Measurements from ENCODE around the gene TNK1. TPM values are rescaled to one million over a fixed set of nuclear protein-coding genes. Genes with fewer than 3 reads are reported as not detected.
A peak's percentile ranks its signal among the peaks of the same experiment; 100 is the strongest.

TNK1 gene
- total RNA-seq, 1 experiment from 2014 or later, result 10.1 TPM

- no peak overlapping the region for H3K56ac ChIP-seq (ENCODE audit: insufficient read length, low read depth, low read length)
- no peak overlapping the region for H3K27ac ChIP-seq (ENCODE audit: insufficient read length, low read depth, low read length)
- no peak overlapping the region for H2BK15ac ChIP-seq (ENCODE audit: low read depth, low read length)
- peak; percentile 74 for DNase-seq
- no CpG with 5 or more reads among the region's 8 CpGs for WGBS (ENCODE audit: extremely low coverage, insufficient read length, low lambda C conversion rate)
- no peak overlapping the region for H2BK120ac ChIP-seq (ENCODE audit: low read depth, low read length, poor library complexity, severe bottlenecking)
- peak overlapping the region in 1 of 3 experiments; percentile 67; a peak in 2 of 7 replicates for H3K27ac Mint-ChIP-seq
- no peak overlapping the region for H4K5ac ChIP-seq (ENCODE audit: insufficient read length, low read depth, low read length)
- no peak for TF ChIP-seq CTCF (conservative IDR thresholded peaks at IDR 0.05)
- H3K23me2 ChIP-seq (ENCODE audit: insufficient read length, low read depth, low read length, poor library complexity, severe bottlenecking), result no peaks in the 10 kb centered on the region
- H3K4me1 ChIP-seq (ENCODE audit: insufficient read depth, low read length), result peaks cover 5% of the 10 kb centered on the region; the same call in 1 of the 2 replicates
- H4K8ac ChIP-seq (replicated peaks; ENCODE audit: insufficient read length, low read depth, low read length), result no peak overlapping the region
- H4K91ac ChIP-seq (ENCODE audit: insufficient read length, low read depth, low read length), result no peak overlapping the region
- no peak overlapping the region for H3K4ac ChIP-seq (ENCODE audit: low read depth, low read length)
- no peaks in the 10 kb centered on the region for H3K27me3 ChIP-seq (ENCODE audit: insufficient read depth, low read length)
- H2BK12ac ChIP-seq (ENCODE audit: insufficient read length, low read depth, low read length), result no peak overlapping the region
- H4K20me1 ChIP-seq (ENCODE audit: control insufficient read depth, insufficient read depth, insufficient read length), result no peaks in the 10 kb centered on the region
- no peak overlapping the region for H3K18ac ChIP-seq (ENCODE audit: insufficient read length, low read depth, low read length)
- H3K27me3 Mint-ChIP-seq (ENCODE audit: low read depth), result peaks cover 6% of the 10 kb centered on the region; the same call in 1 of the 2 replicates
- H3K9me3 Mint-ChIP-seq, result no peaks in the 10 kb centered on the region
- H3K4me3 Mint-ChIP-seq, result no peak overlapping the region; a peak in 1 of 5 replicates
- no peak overlapping the region for H3K14ac ChIP-seq (ENCODE audit: insufficient read depth, low read length)
- no peak overlapping the region for H2BK5ac ChIP-seq (ENCODE audit: insufficient read length, low read length)
- H2BK20ac ChIP-seq (ENCODE audit: low read depth, low read length, poor library complexity, severe bottlenecking), result no peak overlapping the region
- H2AFZ ChIP-seq (ENCODE audit: low read length), result no peak overlapping the region
- no peak overlapping the region for H3K9ac ChIP-seq (ENCODE audit: extremely low read depth, insufficient read length, low read length)
- H3K4me2 ChIP-seq (ENCODE audit: insufficient read depth, insufficient read length, low read length), result no peak overlapping the region
- no peaks in the 10 kb centered on the region for H3K9me3 ChIP-seq (ENCODE audit: control insufficient read depth, low read depth, low read length)
- no peak overlapping the region for H2AK5ac ChIP-seq (ENCODE audit: insufficient read length, low read length)
- H3T11ph ChIP-seq (ENCODE audit: low read length), result no peak overlapping the region
- no peak overlapping the region for H3K23ac ChIP-seq (ENCODE audit: insufficient read length, low read depth, low read length)
- H3K79me2 ChIP-seq (ENCODE audit: insufficient read depth, low read length), result no peaks in the 10 kb centered on the region
- no peaks in the 10 kb centered on the region for H3K79me1 ChIP-seq (ENCODE audit: insufficient read depth, low read depth, low read length, poor library complexity, severe bottlenecking)
- no peaks in the 10 kb centered on the region for H3K36me3 Mint-ChIP-seq (ENCODE audit: insufficient read depth in 1 of 3, low read depth in 3 of 3)
- peaks cover 6 to 24% of the 10 kb centered on the region in 2 experiments for H3K4me1 Mint-ChIP-seq
Measured at GRCh38 chr17:7367083-7367482, 13.8 kb upstream of the TNK1 start.

All from H9 (cell line).